Activated T-cell treated with anti-CD3 and anti-CD28 coated beads, Interleukin-2, amount 50 U/mL, for 4 hours (primary cell): Measurements from ENCODE around the gene TSSK3. TPM values are rescaled to one million over a fixed set of nuclear protein-coding genes. Genes with fewer than 3 reads are reported as not detected.
A peak's percentile ranks its signal among the peaks of the same experiment; 100 is the strongest.

Source experiments
- ATAC-seq, 2 donors: fragments of 200-7000 bp; cut with Tn5 transposase; one replicate each; pipeline ENCODE4 v1.10.0; 2021
- DNase-seq: peaks from one replicate; pipeline ENCODE4 v3.0.0-alpha.2; 2020
- H3K27me3 Mint-ChIP-seq: one replicate; pipeline ENCODE4 v1.8.0; 2021; ENCODE audit warnings: low read depth, mixed read lengths
- H3K36me3 Mint-ChIP-seq: one replicate; pipeline ENCODE4 v1.8.0; 2022; ENCODE audit warnings: mixed read lengths; ENCODE audit not compliant: insufficient read depth
- H3K4me1 Mint-ChIP-seq: one replicate; pipeline ENCODE4 v1.8.0; 2021; ENCODE audit warnings: low read depth, mixed read lengths
- H3K4me3 Mint-ChIP-seq: one replicate; pipeline ENCODE4 v1.8.0; 2021; ENCODE audit warnings: mild to moderate bottlenecking, moderate library complexity, mixed read lengths
- H3K9me3 Mint-ChIP-seq: one replicate; pipeline ENCODE4 v1.8.0; 2021; ENCODE audit warnings: mixed read lengths
- total RNA-seq, 3 donors: library from RNA; stranded (reverse); gene quantifications; one replicate each; pipeline ENCODE4 v1.2.1, GENCODE V29; 2021

TSSK3 gene
- total RNA-seq, 3 donors from 2014 or later = 0.71 to 0.98 (median 0.92) TPM

DNA sequence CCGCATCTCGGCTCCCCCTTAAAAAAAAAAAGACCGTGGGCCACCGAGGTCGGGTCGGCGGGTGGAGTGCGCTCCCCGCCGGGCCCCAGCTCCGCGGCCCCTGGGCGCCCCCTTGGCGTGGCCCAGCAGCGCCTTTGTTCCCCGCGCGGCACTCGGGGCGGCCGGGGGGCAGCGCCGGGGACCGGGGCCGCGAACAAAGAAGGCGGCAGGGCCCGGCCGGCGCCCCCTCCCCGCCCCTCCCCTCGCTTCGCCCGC lies 26.9 kb upstream of the TSSK3 start:
- Mint-ChIP-seq H3K9me3 (no peaks in the 10 kb centered on the region), H3K4me3 (peak overlapping the region; percentile 86), H3K4me1 (peaks cover 45% of the 10 kb centered on the region), H3K36me3 (peaks cover 19% of the 10 kb centered on the region), H3K27me3 (no peaks in the 10 kb centered on the region)
- DNase-seq (no peak), ATAC-seq (peak; percentile 9 to 16)

DNA sequence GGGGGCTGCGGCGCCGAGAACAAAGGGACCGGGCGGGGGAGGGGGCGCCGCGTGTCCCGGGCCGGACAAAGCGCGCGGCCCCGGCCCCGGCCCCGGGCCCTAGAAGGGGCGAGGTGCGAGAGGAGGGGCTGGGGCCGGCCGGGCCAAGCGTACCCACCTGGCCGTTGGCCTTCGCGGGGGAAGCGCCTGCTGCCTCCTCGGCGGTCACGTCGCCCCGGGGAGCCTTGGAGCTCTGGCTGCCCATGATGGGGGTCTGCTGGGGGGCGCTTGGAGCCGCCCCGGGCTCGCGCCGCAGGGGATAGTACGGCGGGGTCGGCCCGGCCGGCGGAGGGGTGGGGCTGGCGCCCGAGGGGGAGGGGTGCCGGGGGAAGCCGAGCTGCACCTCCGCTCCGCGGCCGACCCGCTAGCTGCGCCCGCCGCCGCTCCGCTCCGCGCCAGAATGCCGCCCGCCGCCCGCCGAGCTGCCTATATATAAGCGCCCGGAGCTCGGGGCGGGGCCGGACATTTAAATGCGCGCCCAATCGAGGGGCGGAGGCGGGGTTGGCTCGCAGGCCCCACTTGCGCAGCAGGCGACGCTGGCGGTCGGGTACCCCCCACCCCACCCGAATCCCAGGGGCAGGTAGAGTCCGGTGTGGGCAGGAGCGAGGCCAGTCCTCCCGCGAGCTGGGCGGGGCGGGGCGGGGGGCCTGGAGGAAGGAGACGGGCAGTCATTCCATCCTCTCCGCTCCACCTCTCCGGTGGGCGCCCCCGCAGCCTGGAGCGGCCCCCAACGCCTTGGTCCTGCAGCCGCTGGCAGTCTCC lies 26.3 kb upstream of the TSSK3 start, which contains the start of gene MARCKSL1:
TSS of gene MARCKSL1 (minus strand) at position 444 of the 801 bp plus-strand sequence. CDS start at position 244, 200 bp downstream.
- Mint-ChIP-seq H3K36me3 (peaks cover 13% of the 10 kb centered on the region), H3K4me1 (peaks cover 45% of the 10 kb centered on the region), H3K27me3 (no peaks in the 10 kb centered on the region), H3K4me3 (peak within 1 kb of the TSS; percentile 86), H3K9me3 (no peaks in the 10 kb centered on the region)
- ATAC-seq (peak; percentile 63), DNase-seq (peak; percentile 88)

DNA sequence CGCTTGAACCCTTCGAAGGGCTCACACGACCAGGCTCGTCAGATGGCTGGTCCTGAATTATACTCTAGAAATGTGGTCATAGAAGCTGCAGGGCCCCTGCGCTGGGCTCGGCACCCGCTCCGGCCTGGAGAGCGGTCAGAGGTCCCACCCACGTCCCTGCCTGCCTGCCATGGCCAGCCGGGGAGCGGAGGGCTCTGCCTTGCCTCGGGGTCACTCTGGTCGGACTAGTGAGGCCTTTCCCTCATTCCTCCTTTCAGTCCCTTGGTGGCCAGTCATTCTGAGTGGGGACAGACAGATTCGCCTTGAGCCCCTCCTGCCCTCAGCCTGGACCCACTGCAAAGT lies 25.8 kb upstream of the TSSK3 start:
- peak overlapping the region; percentile 24 for H3K4me3 Mint-ChIP-seq
- H3K4me1 Mint-ChIP-seq = peaks cover 46% of the 10 kb centered on the region
- no peak for DNase-seq
- H3K36me3 Mint-ChIP-seq = peaks cover 8% of the 10 kb centered on the region
- no peak for ATAC-seq
- H3K27me3 Mint-ChIP-seq = no peaks in the 10 kb centered on the region
- H3K9me3 Mint-ChIP-seq = no peaks in the 10 kb centered on the region

DNA sequence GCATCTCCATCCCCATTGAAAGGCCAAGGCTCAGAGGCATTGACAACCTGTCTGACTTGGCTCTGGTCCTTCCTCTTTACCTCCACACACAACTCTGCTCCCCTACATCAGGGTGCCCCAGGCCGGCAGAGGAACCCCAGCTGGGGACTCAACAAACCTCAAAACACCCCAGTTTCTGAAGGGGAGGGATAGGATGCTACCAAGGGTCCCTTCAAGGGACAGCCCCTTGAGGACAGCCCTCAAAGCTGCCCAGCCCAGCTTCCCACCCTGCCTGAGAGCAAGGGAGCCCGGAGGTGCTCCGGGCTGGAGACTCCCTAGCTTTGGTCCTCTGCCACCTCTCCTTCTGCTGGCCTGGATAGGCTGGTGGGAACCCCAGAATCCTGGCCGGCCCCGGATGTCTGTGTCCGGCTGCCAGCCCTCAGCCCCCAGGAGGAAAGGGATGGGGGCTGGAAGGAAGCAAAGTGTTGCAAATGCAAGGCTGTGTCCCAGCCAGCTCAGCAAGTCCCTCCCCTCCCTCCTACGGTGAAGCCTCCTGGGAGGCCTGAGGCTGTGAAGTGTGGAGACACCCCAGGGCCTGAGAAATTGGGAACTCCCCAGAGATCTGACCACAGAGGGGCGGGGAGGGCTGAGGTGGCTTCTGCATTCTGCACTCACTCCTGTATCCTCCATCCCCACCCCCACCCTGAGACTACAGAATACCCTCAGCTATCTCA lies 25.2 kb upstream of the TSSK3 start:
- H3K4me3 Mint-ChIP-seq = peak overlapping the region; percentile 24
- ATAC-seq (peak; percentile 38 to 40), DNase-seq (peak; percentile 44)
- peaks cover 47% of the 10 kb centered on the region for H3K4me1 Mint-ChIP-seq
- no peaks in the 10 kb centered on the region for H3K9me3 Mint-ChIP-seq
- H3K27me3 Mint-ChIP-seq = no peaks in the 10 kb centered on the region
- peaks cover 4% of the 10 kb centered on the region for H3K36me3 Mint-ChIP-seq

DNA sequence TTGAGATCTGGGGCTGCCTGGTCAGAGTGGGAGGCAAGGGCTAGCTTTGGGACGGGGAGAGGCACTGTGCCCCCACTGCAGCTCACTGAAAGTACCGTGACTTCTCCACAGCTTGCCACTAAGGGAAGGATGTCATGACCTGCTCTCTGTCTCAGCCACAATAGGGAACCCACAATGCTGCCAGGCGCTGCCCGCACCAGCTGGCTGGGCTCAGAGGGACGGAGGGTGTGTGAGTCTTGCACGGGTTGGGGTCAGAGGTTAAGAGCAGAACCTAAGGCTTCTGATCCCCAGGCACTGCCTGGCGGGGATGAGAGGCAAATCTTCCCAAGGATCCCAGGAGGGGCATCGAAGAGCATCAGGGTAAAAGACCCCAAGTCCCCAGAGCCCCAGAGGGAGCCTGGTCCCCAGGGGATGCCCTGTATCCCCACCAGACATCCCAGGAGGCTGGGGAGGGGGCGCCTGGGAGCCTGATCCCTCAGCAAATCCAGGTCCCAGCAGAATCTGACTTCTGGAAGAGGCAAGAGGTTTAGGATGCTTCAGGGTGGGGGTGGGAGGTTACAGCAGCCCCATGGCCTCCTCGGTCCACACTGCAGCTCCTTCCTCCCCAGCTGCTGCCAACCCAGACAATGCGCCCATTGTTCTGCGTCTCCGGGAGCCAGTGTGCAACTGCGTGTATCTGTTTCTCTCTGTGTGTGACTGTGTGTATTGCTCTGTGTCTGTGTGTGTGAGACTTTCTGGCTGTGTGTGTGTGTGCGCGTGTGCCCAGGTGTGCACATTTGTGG lies 24.3 kb upstream of the TSSK3 start:
- peaks cover 51% of the 10 kb centered on the region for H3K4me1 Mint-ChIP-seq
- peaks cover 4% of the 10 kb centered on the region for H3K36me3 Mint-ChIP-seq
- no peak for DNase-seq
- peak overlapping the region; percentile 47 for H3K4me3 Mint-ChIP-seq
- ATAC-seq = no peak
- H3K9me3 Mint-ChIP-seq = no peaks in the 10 kb centered on the region
- no peaks in the 10 kb centered on the region for H3K27me3 Mint-ChIP-seq

DNA sequence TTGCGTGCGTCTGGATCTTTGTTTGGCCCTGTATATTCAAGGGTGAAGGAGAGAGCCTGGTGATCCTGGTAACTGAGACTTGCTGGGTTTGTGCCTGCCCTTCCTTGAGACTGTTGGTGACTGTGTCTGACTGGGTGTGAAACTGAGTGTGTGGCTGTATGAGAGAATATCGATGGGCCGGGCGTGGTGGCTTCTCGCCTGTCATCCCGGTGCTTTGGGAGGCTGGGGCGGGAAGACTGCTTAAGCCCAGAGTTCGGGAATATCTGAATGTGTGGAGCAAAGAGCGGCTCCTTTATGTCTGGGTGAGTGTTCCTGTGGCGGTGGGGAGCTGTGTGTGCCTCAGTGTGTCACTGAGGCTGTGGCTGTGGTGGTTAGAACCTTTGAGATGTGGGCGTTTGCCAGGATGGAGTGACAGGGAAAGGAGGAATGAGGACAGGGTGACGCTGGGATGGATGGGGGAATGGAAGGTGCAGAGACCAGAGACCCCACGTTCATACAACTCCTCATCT lies 23.6 kb upstream of the TSSK3 start:
- H3K4me3 Mint-ChIP-seq = peak overlapping the region; percentile 1
- ATAC-seq = no peak
- no peaks in the 10 kb centered on the region for H3K9me3 Mint-ChIP-seq
- peaks cover 51% of the 10 kb centered on the region for H3K4me1 Mint-ChIP-seq
- peaks cover under 1% of the 10 kb centered on the region for H3K36me3 Mint-ChIP-seq
- no peak for DNase-seq
- no peaks in the 10 kb centered on the region for H3K27me3 Mint-ChIP-seq

DNA sequence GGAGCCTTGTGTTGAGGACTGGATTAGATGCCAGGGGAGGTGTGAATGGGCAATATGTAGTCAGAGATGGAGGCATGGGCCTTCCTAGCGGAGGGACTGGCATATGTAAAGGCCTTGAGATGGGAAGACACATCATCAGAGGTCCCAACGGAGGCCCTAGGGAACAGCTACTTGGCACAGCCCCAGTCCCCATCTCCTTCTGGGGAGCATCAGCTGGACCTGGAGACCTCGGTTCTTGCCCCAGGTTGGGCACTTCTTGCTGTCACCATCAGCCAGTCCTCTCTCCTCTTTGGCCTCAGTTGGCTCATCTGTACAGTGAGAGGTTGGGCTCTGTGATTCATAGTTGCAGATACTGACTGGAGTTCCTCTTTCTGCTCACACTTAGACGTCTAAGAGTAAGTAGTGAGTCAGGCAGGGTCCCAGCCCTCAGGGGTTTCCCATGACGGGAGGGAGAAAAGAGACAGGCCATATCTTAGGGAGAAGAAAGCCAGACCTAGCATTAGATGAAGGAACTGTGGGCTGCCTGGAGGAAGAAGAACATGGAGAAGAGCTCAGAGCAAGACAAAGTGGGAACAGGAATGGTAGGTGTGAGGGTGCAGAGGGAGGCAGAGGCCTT lies 22.9 kb upstream of the TSSK3 start:
- no peak overlapping the region for H3K4me3 Mint-ChIP-seq
- peak; percentile 68 to 71 for ATAC-seq

DNA sequence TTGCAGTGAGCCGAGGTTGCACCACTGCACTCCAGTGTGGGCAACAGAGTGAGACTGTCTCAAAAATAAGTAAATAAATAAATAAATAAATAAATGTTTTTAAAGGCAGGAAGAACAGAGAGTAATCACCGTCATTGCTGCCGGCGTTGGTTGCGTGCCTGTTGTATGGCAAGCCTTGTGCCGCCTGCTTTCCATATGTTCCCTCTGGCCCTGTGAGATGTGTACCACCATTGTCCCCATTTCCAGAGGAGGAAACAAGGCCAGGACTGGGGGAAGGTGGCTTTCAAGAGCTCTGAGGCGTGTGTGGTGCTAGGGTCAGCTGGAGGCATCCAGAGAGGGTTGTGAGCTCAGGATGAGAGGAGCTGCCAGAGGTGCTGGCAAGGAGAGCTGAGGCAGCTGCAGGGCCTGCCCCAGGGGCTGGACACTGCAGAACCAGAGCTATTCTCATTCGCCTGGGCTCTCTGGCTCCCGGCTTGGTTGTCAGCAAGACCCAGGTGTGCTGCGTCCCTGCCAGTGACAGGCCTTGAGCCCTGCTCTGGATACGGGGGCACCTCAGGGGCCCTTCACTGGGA lies 21.1 kb upstream of the TSSK3 start:
- H3K4me1 Mint-ChIP-seq = peaks cover 55% of the 10 kb centered on the region
- ATAC-seq (no peak), DNase-seq (no peak)
- no peaks in the 10 kb centered on the region for H3K27me3 Mint-ChIP-seq
- no peaks in the 10 kb centered on the region for H3K9me3 Mint-ChIP-seq
- H3K4me3 Mint-ChIP-seq = no peak overlapping the region
- H3K36me3 Mint-ChIP-seq = no peaks in the 10 kb centered on the region

More for the DNA sequence above, 22.9 kb upstream of the TSSK3 start:
- Mint-ChIP-seq H3K9me3 (no peaks in the 10 kb centered on the region), H3K4me1 (peaks cover 46% of the 10 kb centered on the region), H3K36me3 (no peaks in the 10 kb centered on the region), H3K27me3 (no peaks in the 10 kb centered on the region)
- DNase-seq = no peak

DNA sequence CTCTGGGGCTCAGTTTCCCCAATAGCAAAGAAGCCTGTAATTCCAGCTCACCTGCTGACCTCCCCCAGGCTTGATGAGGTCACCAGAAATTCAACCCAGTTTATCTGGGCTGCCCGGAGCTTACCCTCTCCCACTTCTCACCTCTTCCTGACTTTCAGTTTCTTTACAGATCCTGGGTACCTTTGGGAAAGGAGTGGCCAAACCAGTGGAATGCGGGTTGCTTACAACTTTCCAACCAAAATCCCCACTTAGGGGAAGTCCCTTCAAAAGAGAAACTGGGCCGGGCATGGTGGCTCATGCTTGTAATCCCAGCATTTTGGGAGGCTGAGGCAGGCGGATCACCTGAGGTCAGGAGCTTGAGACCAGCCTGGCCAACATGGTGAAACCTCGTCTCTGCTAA lies 20.4 kb upstream of the TSSK3 start:
- no peak overlapping the region for H3K4me3 Mint-ChIP-seq
- H3K9me3 Mint-ChIP-seq = no peaks in the 10 kb centered on the region
- H3K4me1 Mint-ChIP-seq = peaks cover 55% of the 10 kb centered on the region
- no peaks in the 10 kb centered on the region for H3K36me3 Mint-ChIP-seq
- H3K27me3 Mint-ChIP-seq = no peaks in the 10 kb centered on the region
- DNase-seq = no peak
- no peak for ATAC-seq

DNA sequence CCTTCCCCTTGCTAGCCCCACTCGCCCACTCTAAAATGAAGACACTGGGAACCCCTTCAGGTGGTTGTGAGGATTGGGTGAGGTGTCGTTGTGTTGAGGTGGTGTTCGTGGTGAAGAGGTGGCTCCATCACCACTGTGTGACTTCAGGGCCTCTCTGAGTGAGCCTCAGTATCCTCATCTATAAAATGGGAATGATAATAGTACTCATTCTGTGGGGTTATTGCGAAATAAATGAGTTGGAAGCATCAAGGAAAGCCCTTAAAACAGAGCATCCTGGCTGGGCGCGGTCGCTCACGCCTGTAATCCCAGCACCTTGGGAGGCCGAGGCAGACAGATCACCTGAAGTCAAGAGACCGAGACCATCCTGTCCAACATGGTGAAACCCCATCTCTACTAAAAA lies 19.6 kb upstream of the TSSK3 start:
- no peaks in the 10 kb centered on the region for H3K9me3 Mint-ChIP-seq
- ATAC-seq (no peak), DNase-seq (no peak)
- no peak overlapping the region for H3K4me3 Mint-ChIP-seq
- H3K36me3 Mint-ChIP-seq = no peaks in the 10 kb centered on the region
- peaks cover 48% of the 10 kb centered on the region for H3K4me1 Mint-ChIP-seq
- H3K27me3 Mint-ChIP-seq = no peaks in the 10 kb centered on the region

DNA sequence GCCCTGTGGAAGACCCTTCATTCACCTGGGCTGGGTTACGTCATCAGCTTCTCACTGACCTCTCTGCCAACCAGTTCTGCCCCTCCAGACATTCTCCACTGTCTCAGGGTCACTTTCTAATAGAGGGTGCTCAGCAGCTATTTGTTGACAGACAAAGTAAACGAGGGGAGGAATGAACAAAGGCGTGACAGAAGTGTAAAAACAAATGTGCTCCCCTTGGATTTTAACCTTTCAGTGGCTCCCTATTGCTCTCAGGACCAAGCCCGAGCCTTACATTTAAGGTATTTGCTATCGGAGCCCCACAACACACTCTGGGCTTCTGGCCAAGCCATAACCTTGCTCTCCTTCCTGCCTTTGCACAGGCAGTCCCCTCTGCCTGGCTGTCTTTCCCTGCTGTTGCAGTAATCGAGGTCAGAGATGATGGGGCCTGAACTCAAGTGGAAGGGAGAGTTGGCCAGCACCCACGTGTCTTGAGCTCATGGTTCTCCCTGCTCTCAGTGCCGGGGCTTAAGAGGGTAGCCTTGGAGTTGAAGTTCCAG lies 17.0 kb upstream of the TSSK3 start:
- H3K4me3 Mint-ChIP-seq = no peak overlapping the region
- H3K4me1 Mint-ChIP-seq = peaks cover 48% of the 10 kb centered on the region
- DNase-seq (no peak), ATAC-seq (peak in 1 of 2 donors; percentile 30)
- H3K27me3 Mint-ChIP-seq = no peaks in the 10 kb centered on the region
- no peaks in the 10 kb centered on the region for H3K36me3 Mint-ChIP-seq
- no peaks in the 10 kb centered on the region for H3K9me3 Mint-ChIP-seq

DNA sequence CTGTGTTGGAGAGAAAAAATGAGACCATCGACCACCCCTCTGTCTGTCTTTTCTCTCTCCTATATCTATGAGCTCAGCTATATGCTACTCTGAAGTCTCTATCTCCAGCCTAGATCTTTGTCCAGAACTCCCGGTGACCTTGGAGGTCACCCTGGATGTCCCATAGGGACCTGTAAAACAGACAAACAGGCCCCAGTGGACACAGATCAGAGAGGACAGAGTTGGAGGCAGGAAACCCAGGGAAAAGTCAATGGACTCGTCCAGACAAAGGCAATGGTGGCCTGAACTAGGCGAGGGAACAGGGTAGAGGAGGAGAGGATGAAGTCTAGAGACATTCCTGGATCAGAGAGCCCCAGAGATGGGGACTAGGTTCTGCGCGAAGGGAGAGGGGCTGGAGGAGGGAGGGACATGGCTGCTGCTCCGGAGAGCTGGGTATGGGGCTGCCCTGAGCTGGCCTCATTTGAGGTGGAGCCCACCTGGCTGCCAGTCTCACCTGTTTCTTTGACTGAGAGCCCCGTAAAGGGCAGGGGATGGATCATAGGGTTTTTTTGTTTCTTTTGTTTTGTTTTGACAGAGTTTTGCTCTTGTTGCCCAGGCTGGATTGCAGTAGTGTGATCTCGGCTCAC lies 15.7 kb upstream of the TSSK3 start:
- Mint-ChIP-seq H3K36me3 (no peaks in the 10 kb centered on the region), H3K9me3 (no peaks in the 10 kb centered on the region), H3K27me3 (no peaks in the 10 kb centered on the region), H3K4me1 (peaks cover 51% of the 10 kb centered on the region), H3K4me3 (no peak overlapping the region)
- no peak for ATAC-seq
- no peak for DNase-seq

DNA sequence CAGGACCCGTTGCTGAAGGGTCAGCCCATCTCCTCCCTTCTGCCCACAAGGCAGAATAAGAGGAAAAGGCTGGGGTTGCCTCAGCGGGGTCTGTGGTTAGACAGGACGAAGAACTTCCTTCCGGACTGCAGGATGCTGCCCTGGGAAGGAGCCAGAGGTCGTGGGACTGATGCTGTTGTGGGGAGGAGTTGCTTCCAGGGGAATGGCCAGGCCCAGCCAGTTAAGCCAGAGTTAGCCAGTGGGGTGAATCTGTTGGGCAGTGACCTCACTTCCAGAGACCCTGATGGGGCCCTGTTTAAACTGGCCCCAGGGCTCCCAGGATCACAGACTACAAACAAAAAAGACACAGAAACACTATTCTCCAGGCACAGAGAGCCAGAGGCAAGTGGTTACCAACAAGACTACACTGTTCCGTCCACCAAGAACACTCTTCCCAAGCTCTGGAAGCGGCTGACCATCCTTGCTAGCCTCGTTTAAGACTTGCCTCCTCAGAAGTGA lies 13.1 kb upstream of the TSSK3 start:
- Mint-ChIP-seq H3K36me3 (no peaks in the 10 kb centered on the region), H3K27me3 (no peaks in the 10 kb centered on the region), H3K4me3 (no peak overlapping the region), H3K4me1 (peaks cover 55% of the 10 kb centered on the region), H3K9me3 (no peaks in the 10 kb centered on the region)
- DNase-seq = no peak
- ATAC-seq = no peak
